Left kidney (tissue), 2 donors: ENCODE results near the gene JAML. TPM values are rescaled to one million over a fixed set of nuclear protein-coding genes. Genes with fewer than 3 reads are reported as not detected.

ENCODE experiments used
- DNase-seq: peaks from one replicate; pipeline ENCODE4 v3.0.0-alpha.2; 2013
- polyA plus RNA-seq: library from polyadenylated mRNA; unstranded; fragments of 120-200 nt; gene quantifications from one replicate; pipeline ENCODE4 v1.2.1, GENCODE V29; 2013; ENCODE audit not compliant: insufficient read length

JAML gene
- polyA plus RNA-seq, 1 donor = 1.5 TPM

GRCh38 chr11:118144301-118145268 lies 80.2 kb downstream of the JAML start:
- no peak for DNase-seq

Other genes starting within 250 kb of the JAML start
- 2.1 TPM for gene IL10RA, start 238.6 kb downstream of the JAML start, polyA plus RNA-seq
- gene TMPRSS4, start 147.9 kb downstream of the JAML start, polyA plus RNA-seq = 30.2 TPM
- gene SMIM35, start 138.0 kb downstream of the JAML start, polyA plus RNA-seq = 0.17 TPM
- 0.75 TPM for gene SCN4B, start 72.2 kb downstream of the JAML start, polyA plus RNA-seq
- 3.0 TPM for gene SCN2B, start 48.4 kb downstream of the JAML start, polyA plus RNA-seq
- gene MPZL3, start 27.4 kb upstream of the JAML start, polyA plus RNA-seq = 6.5 TPM
- gene MPZL2, start 39.3 kb upstream of the JAML start, polyA plus RNA-seq = 28.3 TPM
- 0.22 TPM for gene CD3E, start 79.7 kb upstream of the JAML start, polyA plus RNA-seq
- gene CD3D, start 117.7 kb upstream of the JAML start, polyA plus RNA-seq = 0.50 TPM
- 0.25 TPM for gene CD3G, start 119.3 kb upstream of the JAML start, polyA plus RNA-seq
- 53.0 TPM for gene UBE4A, start 134.6 kb upstream of the JAML start, polyA plus RNA-seq
- gene ATP5MG, start 176.6 kb upstream of the JAML start, polyA plus RNA-seq = 383 TPM
- 56.7 TPM for gene KMT2A, start 211.5 kb upstream of the JAML start, polyA plus RNA-seq